AG09319 (cell line): Measurements from ENCODE around the gene CHD5.

Experiments
- DNase-seq: peaks from one replicate; pipeline ENCODE4 v3.0.0-alpha.2; 2010; ENCODE audit warnings: low read depth; ENCODE audit errors: extremely low read depth
- TF ChIP-seq, protein P1 (sequence below): IDR thresholded peaks from 2 replicates; pipeline ENCODE4 v1.5.1; 2011; ENCODE audit warnings: low read depth, mild to moderate bottlenecking, inconsistent platforms, low read length, moderate library complexity

Gene CHD5

DNA sequence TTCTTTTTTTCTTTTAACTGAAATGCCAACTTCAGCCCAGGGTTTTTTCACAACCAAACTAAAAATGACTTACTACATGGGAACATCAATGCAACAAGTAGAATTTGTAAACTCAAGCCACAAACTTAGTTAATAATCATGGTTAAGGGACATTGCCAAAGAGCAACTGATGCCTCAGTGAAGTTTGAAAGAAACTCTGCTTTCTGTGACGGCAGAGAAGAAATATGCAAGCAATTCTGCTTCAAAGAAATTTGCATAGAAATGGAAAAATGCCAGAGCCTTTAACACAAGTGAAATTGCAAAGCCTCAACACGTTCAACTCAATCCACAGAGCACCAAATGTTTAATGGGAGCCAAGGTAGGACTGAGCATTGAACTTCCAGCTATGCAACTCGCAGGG, 5.0 kb upstream of the CHD5 start:
- TF ChIP-seq, protein P1, sequence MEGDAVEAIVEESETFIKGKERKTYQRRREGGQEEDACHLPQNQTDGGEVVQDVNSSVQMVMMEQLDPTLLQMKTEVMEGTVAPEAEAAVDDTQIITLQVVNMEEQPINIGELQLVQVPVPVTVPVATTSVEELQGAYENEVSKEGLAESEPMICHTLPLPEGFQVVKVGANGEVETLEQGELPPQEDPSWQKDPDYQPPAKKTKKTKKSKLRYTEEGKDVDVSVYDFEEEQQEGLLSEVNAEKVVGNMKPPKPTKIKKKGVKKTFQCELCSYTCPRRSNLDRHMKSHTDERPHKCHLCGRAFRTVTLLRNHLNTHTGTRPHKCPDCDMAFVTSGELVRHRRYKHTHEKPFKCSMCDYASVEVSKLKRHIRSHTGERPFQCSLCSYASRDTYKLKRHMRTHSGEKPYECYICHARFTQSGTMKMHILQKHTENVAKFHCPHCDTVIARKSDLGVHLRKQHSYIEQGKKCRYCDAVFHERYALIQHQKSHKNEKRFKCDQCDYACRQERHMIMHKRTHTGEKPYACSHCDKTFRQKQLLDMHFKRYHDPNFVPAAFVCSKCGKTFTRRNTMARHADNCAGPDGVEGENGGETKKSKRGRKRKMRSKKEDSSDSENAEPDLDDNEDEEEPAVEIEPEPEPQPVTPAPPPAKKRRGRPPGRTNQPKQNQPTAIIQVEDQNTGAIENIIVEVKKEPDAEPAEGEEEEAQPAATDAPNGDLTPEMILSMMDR: no peak

GRCh38 chr1:6184083-6184783, 4.1 kb upstream of the CHD5 start:
- DNase-seq: no peak
- TF ChIP-seq, protein P1: no peak

More for the DNA sequence above, 5.0 kb upstream of the CHD5 start:
- peak; percentile 60 for DNase-seq

DNA sequence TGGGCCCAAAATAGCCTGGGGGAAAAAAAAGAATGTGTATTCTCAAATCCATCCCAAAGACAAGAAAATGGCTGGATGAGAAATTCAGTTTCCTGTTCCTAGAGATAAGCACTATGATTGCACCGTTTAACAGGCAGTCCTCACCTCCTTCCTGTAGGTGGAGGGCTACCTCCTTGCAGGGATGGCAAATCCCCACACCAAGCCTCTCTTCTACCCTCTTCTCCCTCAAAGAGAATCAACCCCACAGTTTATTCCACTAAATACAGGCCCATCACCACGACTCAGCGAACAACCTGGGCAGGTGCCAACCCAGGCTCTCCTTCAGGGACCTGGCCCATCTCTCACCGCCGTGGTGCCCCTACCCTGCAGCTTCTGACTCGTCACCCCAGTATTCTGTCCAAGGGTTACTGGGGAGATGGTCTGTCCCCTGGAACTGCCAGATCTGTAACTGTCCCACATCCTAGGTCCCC, 3.4 kb upstream of the CHD5 start:
- no peak for DNase-seq

DNA sequence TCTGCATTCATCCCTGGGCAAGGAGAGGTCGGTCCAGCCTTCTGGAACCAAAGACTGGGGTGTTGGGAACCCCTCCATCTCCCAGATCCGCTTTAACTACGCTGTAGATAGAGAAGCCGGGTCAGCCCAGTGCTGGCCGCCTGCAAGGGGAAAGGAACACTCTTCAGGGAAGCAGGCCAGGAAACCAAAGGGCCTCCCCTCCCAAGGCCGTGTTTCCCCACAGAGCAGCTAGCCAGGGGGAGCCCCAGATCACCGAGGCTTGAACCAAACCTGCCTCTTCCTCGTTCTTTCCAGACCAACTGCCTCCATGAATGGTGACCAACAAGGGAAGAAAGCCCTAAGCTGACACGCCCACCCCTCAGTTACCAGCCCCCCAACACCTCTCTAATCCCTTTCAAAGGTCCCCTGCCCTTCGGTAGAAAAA, 1.2 kb upstream of the CHD5 start:
- no peak for DNase-seq
- TF ChIP-seq, protein P1: no peak

More for the DNA sequence above, 3.4 kb upstream of the CHD5 start:
- TF ChIP-seq, protein P1: no peak

- TF ChIP-seq, protein P1: no peak
- no peak for DNase-seq
These were observed 688 bp upstream of the CHD5 start for GRCh38 chr1:6180707-6181311.

DNA sequence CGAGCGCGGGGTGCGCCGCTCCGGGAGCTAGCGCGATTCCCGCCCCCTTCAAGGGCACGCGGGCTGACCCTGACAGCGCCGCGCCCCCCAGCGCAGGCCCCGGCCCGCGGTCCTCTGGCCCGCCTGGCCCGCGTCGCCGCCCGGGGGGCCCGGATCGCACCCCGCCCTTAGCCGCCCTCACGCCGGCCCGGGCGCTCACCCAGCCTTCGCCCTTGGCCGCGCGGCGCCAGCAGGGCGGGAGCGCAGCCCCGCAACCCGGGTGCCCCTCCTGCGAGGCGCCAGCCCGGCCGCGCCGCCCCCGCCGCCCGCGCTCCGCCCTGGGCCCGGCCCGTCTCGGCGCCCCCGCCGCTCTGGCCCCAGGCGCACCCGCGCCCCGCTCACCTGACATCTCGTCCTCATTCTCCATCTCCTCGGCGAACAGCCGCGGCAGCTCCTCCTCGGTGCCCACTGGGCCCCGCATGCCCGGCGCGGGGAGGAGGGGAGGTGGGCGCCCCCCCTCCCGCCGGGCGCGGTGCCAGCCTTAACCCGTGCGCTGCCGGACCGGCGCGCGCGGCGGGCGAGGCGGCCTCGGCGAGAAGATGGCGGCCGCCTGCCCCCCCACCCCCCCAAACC, 451 bp downstream of the CHD5 start:
- DNase-seq: no peak
- TF ChIP-seq, protein P1: no peak
